Vagina (tissue), 2 donors: ENCODE results near the gene TSC22D1. TPM values are rescaled to one million over a fixed set of nuclear protein-coding genes. Genes with fewer than 3 reads are reported as not detected.

Experiments used
- DNase-seq, 2 donors: peaks; one replicate each; pipeline ENCODE4 v3.0.0-alpha.2; 2017; ENCODE audit errors: extremely low spot score in 2 of 2
- H3K27ac ChIP-seq: fragments of 200-600 bp; sonication (generic); one replicate; pipeline ENCODE4 v1.5.1; 2019
- H3K27me3 ChIP-seq: fragments of 200-600 bp; sonication (generic); one replicate; pipeline ENCODE4 v1.5.1; 2019
- H3K36me3 ChIP-seq, 2 donors: fragments of 200-600 bp; sonication (generic); one replicate each; pipeline ENCODE4 v1.5.1; 2017 to 2019
- H3K4me1 ChIP-seq: fragments of 200-600 bp; sonication (generic); one replicate; pipeline ENCODE4 v1.5.1; 2019
- H3K4me3 ChIP-seq, 2 donors: fragments of 200-600 bp; sonication (generic); 1 replicate in 1 of 2; 2 replicates in 1 of 2; pipeline ENCODE4 v1.5.1; 2016 to 2019
- H3K9me3 ChIP-seq: fragments of 200-600 bp; sonication (generic); one replicate; pipeline ENCODE4 v1.5.1; 2019
- CTCF ChIP-seq, 3 experiments: fragments of 450-650 bp in 2 of 3; fragments of 200-600 bp in 1 of 3; sonication (generic) in 1 of 3; IDR thresholded peaks; one replicate each; pipeline ENCODE4 v1.5.1; 2017 to 2019; ENCODE audit warnings: antibody characterized with exemption in 3 of 3, mild to moderate bottlenecking in 2 of 3, moderate library complexity in 2 of 3
- POLR2A ChIP-seq, 2 donors: fragments of 450-650 bp; IDR thresholded peaks; one replicate each; pipeline ENCODE4 v1.6.1; 2017; ENCODE audit warnings: antibody characterized with exemption in 2 of 2, mild to moderate bottlenecking in 2 of 2, moderate library complexity in 2 of 2
- POLR2AphosphoS5 ChIP-seq, 2 donors: sonication (generic); formaldehyde crosslinking; IDR thresholded peaks; one replicate each; pipeline ENCODE4 v1.9.0; 2017; ENCODE audit warnings: antibody characterized with exemption in 2 of 2, mild to moderate bottlenecking in 2 of 2, low read depth in 1 of 2; ENCODE audit not compliant: insufficient read depth in 1 of 2
- intact Hi-C: fragments of 100-400 bp; cut with DNase I; formaldehyde crosslinking; loops from one replicate; pipeline ENCODE4 v1.15.1; 2023
- total RNA-seq: library from RNA; depleted of rRNA; stranded (reverse); fragments of >200 nt; gene quantifications from one replicate; pipeline ENCODE4 v1.2.3, GENCODE V29; 2016

TSC22D1 gene
- total RNA-seq, 1 donor from 2014 or later, result 117 TPM

DNA sequence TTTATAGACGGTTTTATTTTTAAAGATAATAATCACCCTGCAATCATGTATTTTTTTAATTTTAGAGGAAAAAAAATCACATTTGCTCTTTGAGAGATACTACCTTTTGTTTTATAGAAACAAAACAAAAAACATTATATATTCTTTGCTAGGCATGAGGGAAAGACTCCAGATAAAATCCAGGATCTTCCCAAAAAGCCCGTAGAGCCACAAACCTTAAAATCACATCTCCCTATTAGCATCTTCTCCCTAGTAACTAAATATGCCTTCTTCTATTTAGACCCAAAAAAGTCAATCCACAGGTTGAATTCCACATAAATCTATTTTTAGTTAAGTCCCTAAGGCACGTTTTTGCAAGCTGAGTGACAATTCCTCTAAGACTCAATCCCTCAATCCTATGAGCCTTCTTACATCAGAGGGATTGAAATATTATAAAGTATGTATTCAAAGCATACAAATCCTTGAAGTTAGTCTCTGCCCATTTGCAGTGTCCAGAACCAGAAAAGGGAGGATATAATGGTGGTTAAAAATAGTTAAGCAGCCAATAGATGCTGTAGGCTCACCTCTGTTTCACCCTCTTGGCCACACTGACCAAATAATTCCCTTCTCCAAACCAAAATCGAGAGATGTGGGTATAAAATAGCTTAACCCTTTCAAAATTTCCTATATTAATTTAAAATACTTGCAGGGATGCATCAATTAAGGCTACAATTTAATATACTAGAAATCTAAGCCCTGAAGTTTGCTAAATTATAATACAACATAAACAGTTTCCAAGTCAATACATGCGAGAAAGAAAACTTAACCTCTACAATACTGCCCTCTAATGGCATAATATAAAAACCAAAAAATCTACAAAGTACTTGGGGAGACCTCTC lies 138.5 kb downstream of the TSC22D1 start:
- H3K27me3 ChIP-seq, result no peaks in the 10 kb centered on the region
- TF ChIP-seq CTCF (IDR thresholded peaks at IDR 0.05) (peak; percentile 29 to 55 (median 47)), POLR2AphosphoS5 (IDR thresholded peaks at IDR 0.05; ENCODE audit: insufficient read depth in 1 of 2, low read depth in 1 of 2) (peak in 1 of 2 donors; percentile 64), POLR2A (IDR thresholded peaks at IDR 0.05) (no peak)
- no peaks in the 10 kb centered on the region for H3K9me3 ChIP-seq
- H3K36me3 ChIP-seq, result peaks cover 4 to 11% of the 10 kb centered on the region in 2 donors
- peaks cover 43% of the 10 kb centered on the region for H3K4me1 ChIP-seq
- peak overlapping the region; percentile 72 for H3K4me3 ChIP-seq
- peak overlapping the region; percentile 96 for H3K27ac ChIP-seq
- intact Hi-C loops, result loop anchor here (5.0 to 10.0 kb wide), 4 partner anchors 203 to 530 kb away; no protein-coding TSS in a partner anchor
- no peak for DNase-seq

DNA sequence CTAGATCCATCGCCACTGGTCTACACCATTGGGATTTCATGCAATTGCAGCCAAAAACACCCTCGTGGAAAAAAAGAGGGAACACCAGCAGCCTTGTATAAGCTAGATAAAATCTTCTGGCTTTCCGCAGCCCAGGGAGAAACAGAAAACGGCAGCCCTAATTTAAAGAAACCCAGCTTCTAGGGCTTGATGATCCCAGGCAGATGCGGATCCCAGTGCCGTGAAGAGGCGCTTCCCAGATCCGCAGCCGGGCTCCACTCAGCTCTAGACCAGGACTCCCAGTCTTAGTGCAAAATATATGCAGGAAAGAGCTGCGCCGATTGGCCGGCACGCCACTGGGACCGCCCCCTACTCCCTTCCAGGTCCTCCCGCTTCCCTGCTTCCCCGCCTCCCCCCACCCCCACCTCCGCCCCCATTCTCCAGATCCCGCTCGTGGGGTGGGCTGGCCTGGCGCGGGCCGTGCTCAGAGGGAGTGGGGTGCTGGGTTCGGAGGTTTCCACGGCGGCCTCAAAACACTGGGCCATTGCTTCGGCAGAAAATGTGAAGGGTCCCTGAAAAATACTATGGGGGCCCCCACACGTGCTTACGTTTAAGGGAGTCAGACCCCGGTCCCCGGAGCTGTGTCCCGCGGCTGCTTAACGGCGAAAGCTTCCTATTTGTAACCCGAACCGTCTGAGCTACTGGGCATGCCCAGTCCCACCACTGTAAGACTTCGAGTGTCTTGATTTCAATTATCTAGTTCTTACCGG lies 139.4 kb downstream of the TSC22D1 start:
- intact Hi-C loops, result loop anchor here (5.0 to 10.0 kb wide), 4 partner anchors 202 to 529 kb away; no protein-coding TSS in a partner anchor
- no peaks in the 10 kb centered on the region for H3K27me3 ChIP-seq
- peak overlapping the region; percentile 96 for H3K27ac ChIP-seq
- peaks cover 4 to 11% of the 10 kb centered on the region in 2 donors for H3K36me3 ChIP-seq
- peaks cover 46% of the 10 kb centered on the region for H3K4me1 ChIP-seq
- peak in 1 of 2 donors; percentile 98 for DNase-seq
- H3K9me3 ChIP-seq, result no peaks in the 10 kb centered on the region
- H3K4me3 ChIP-seq, result peak overlapping the region; percentile 72
- TF ChIP-seq POLR2A (IDR thresholded peaks at IDR 0.05) (peak in 1 of 2 donors; percentile 99), POLR2AphosphoS5 (IDR thresholded peaks at IDR 0.05; ENCODE audit: insufficient read depth in 1 of 2, low read depth in 1 of 2) (peak; percentile 59 to 95), CTCF (IDR thresholded peaks at IDR 0.05) (peak in 1 of 3 experiments; percentile 14)

- Histone ChIP-seq H3K4me1 (peaks cover 46% of the 10 kb centered on the region), H3K9me3 (no peaks in the 10 kb centered on the region), H3K4me3 (peak overlapping the region; percentile 72), H3K27me3 (no peaks in the 10 kb centered on the region), H3K36me3 (peaks cover 4 to 11% of the 10 kb centered on the region in 2 donors), H3K27ac (peak overlapping the region; percentile 96)
- no peak for DNase-seq
- intact Hi-C loops, result loop anchor here (5.0 to 10.0 kb wide), 4 partner anchors 201 to 529 kb away; no protein-coding TSS in a partner anchor
- TF ChIP-seq POLR2AphosphoS5 (IDR thresholded peaks at IDR 0.05; ENCODE audit: insufficient read depth in 1 of 2, low read depth in 1 of 2), result no peak
- TF ChIP-seq CTCF (IDR thresholded peaks at IDR 0.05), result no peak
- no peak for TF ChIP-seq POLR2A (IDR thresholded peaks at IDR 0.05)
Observed at GRCh38 chr13:44435919-44436510, 140.1 kb downstream of the TSC22D1 start.

GRCh38 chr13:44435142-44435918 lies 140.8 kb downstream of the TSC22D1 start:
- intact Hi-C loops, result loop anchor here (5.0 to 10.0 kb wide), 4 partner anchors 201 to 528 kb away; no protein-coding TSS in a partner anchor
- H3K27me3 ChIP-seq, result no peaks in the 10 kb centered on the region
- no peak for TF ChIP-seq CTCF (IDR thresholded peaks at IDR 0.05)
- peak; percentile 71 to 86 for TF ChIP-seq POLR2AphosphoS5 (IDR thresholded peaks at IDR 0.05; ENCODE audit: insufficient read depth in 1 of 2, low read depth in 1 of 2)
- TF ChIP-seq POLR2A (IDR thresholded peaks at IDR 0.05), result peak; percentile 71 to 84
- peak in 1 of 2 donors; percentile 99 for DNase-seq
- H3K27ac ChIP-seq, result peak overlapping the region; percentile 96
- H3K4me3 ChIP-seq, result peak overlapping the region; percentile 72
- no peaks in the 10 kb centered on the region for H3K9me3 ChIP-seq
- peaks cover 44% of the 10 kb centered on the region for H3K4me1 ChIP-seq
- H3K36me3 ChIP-seq, result peaks cover 4 to 11% of the 10 kb centered on the region in 2 donors
